NCI-H510A treated with DMSO at 0.1 percent for 48 hours (cell line): ENCODE data around the gene SCAMP5.

Experiments used
- DNase-seq: peaks from one replicate; lab custom pipeline; 2025; lab: John Stamatoyannopoulos, UW

Gene SCAMP5

GRCh38 chr15:74995182-74995778 lies at the start of gene SCAMP5:
TSS of gene SCAMP5 (plus strand) at chr15:74995563. CDS start at chr15:75011840, 16,277 bp downstream.
- peak; percentile 88 for DNase-seq

- DNase-seq = peak; percentile 59
Observed at GRCh38 chr15:74950078-74950908, 45.1 kb upstream of the SCAMP5 start.

GRCh38 chr15:74951006-74951405 lies 44.4 kb upstream of the SCAMP5 start:
- DNase-seq = no peak

- no peak for DNase-seq
Observed at GRCh38 chr15:74954515-74954914, 40.8 kb upstream of the SCAMP5 start.

GRCh38 chr15:74955017-74955416 lies 40.3 kb upstream of the SCAMP5 start:
- no peak for DNase-seq

- DNase-seq = peak; percentile 31
Observed at GRCh38 chr15:74955796-74956647, 39.3 kb upstream of the SCAMP5 start.

- peak; percentile 59 for DNase-seq
Observed at GRCh38 chr15:74956648-74957475, 38.5 kb upstream of the SCAMP5 start, which contains the start of gene RPP25. TSS of gene RPP25 (minus strand) at chr15:74956772. CDS start at chr15:74956583, 189 bp downstream.

GRCh38 chr15:74957476-74958035 lies 37.8 kb upstream of the SCAMP5 start:
- DNase-seq = no peak

GRCh38 chr15:74958320-74958907 lies 36.9 kb upstream of the SCAMP5 start:
- no peak for DNase-seq

GRCh38 chr15:74958908-74959585 lies 36.3 kb upstream of the SCAMP5 start:
- DNase-seq = no peak

- no peak for DNase-seq
Observed at GRCh38 chr15:74959586-74959939, 35.8 kb upstream of the SCAMP5 start.

GRCh38 chr15:74960286-74960685 lies 35.1 kb upstream of the SCAMP5 start:
- DNase-seq = no peak

- no peak for DNase-seq
Observed at GRCh38 chr15:74960995-74961588, 34.3 kb upstream of the SCAMP5 start.

GRCh38 chr15:74961616-74962015 lies 33.7 kb upstream of the SCAMP5 start:
- DNase-seq = no peak

- DNase-seq = no peak
Observed at GRCh38 chr15:74962219-74962618, 33.1 kb upstream of the SCAMP5 start.

GRCh38 chr15:74962671-74963070 lies 32.7 kb upstream of the SCAMP5 start:
- no peak for DNase-seq

- DNase-seq = no peak
Observed at GRCh38 chr15:74963213-74963612, 32.1 kb upstream of the SCAMP5 start.

GRCh38 chr15:74964794-74965193 lies 30.6 kb upstream of the SCAMP5 start:
- no peak for DNase-seq

GRCh38 chr15:74967670-74968069 lies 27.7 kb upstream of the SCAMP5 start:
- no peak for DNase-seq

- no peak for DNase-seq
Observed at GRCh38 chr15:74976159-74976558, 19.2 kb upstream of the SCAMP5 start.
